Measurements from ENCODE around the gene RASSF1. TPM values are rescaled to one million over a fixed set of nuclear protein-coding genes. Genes with fewer than 3 reads are reported as not detected.

Gene RASSF1
- total and polyA plus RNA-seq, 2 donors (not counting 3 experiments of a cell fraction or from before 2014, with no cell fraction given) = 31.9 to 59.7 TPM

DNA sequence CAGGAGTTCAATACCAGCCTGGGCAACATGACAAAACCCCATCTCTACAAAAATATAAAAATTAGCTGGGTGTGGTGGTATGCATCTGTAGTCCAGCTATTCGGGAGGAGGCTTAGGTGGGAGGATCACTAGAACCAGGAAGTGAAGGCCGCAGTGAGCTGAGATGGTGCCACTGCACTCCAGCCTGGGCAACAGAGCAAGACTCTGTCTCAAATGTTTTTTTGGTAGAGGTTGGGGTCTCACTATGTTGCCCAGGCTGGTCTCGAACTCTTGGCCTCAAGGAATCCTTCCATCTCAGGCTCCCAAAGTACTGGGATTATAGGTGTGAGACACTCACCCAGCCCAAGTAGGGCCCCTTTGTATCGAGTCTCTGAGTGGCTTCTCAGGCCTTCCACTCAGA, 46.5 kb downstream of the RASSF1 start:
- DNase-seq (ENCODE audit: low read depth, low spot score) (no peak), FAIRE-seq (no peak)
- H3K36me3 ChIP-seq (ENCODE audit: control insufficient read depth in 2 of 2, extremely low read depth in 1 of 2, insufficient read depth in 2 of 2, low read length in 2 of 2) = peaks cover 0 to 11% of the 10 kb centered on the region in 2 experiments
- intact Hi-C loops (cut with micrococcal nuclease) = no loop called here
- CTCF ChIA-PET = no interaction called here
- dilution Hi-C loops (cut with MboI; ENCODE audit: extremely low pct_ligation_motif_present, low sequenced_read_pairs) = no loop called here
- H3K4me1 ChIP-seq (ENCODE audit: control insufficient read depth, extremely low read depth, insufficient read depth, low read length) = peaks cover 21% of the 10 kb centered on the region
- POLR2A ChIA-PET = no interaction called here
- H3K27ac ChIP-seq (ENCODE audit: insufficient read depth, low read depth, low read length) = no peak overlapping the region
- no peak overlapping the region for H3K4me3 ChIP-seq (replicated peaks in 1 of 3; ENCODE audit: insufficient read depth in 1 of 3, low read depth in 1 of 3, low read length in 3 of 3)
- H4K20me1 ChIP-seq (replicated peaks; ENCODE audit: control insufficient read depth, extremely low read depth, insufficient read depth, low read length) = no peaks in the 10 kb centered on the region
- TF ChIP-seq JUN (IDR thresholded peaks at IDR 0.05; ENCODE audit: borderline replicate concordance, insufficient read depth, insufficient read length, low read depth) = no peak
- no peak for TF ChIP-seq EZH2 (IDR thresholded peaks at IDR 0.05; ENCODE audit: borderline replicate concordance, low read depth, low read length, severe bottlenecking)
- no peak for TF ChIP-seq POLR2A (IDR thresholded peaks at IDR 0.05; ENCODE audit: low read depth, low read length)
- TF ChIP-seq, protein P1, sequence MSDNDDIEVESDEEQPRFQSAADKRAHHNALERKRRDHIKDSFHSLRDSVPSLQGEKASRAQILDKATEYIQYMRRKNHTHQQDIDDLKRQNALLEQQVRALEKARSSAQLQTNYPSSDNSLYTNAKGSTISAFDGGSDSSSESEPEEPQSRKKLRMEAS (IDR thresholded peaks at IDR 0.05; ENCODE audit: insufficient read depth, insufficient read length) = no peak
- TF ChIP-seq MYC (IDR thresholded peaks at IDR 0.05; ENCODE audit: low read depth, low read length) = no peak
- TF ChIP-seq, protein P2, sequence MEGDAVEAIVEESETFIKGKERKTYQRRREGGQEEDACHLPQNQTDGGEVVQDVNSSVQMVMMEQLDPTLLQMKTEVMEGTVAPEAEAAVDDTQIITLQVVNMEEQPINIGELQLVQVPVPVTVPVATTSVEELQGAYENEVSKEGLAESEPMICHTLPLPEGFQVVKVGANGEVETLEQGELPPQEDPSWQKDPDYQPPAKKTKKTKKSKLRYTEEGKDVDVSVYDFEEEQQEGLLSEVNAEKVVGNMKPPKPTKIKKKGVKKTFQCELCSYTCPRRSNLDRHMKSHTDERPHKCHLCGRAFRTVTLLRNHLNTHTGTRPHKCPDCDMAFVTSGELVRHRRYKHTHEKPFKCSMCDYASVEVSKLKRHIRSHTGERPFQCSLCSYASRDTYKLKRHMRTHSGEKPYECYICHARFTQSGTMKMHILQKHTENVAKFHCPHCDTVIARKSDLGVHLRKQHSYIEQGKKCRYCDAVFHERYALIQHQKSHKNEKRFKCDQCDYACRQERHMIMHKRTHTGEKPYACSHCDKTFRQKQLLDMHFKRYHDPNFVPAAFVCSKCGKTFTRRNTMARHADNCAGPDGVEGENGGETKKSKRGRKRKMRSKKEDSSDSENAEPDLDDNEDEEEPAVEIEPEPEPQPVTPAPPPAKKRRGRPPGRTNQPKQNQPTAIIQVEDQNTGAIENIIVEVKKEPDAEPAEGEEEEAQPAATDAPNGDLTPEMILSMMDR (IDR thresholded peaks at IDR 0.05; ENCODE audit: extremely low read depth in 1 of 2, insufficient read depth in 1 of 2, low read depth in 1 of 2, low read length in 2 of 2) = no peak
- no peak for TF ChIP-seq POLR2AphosphoS5 (IDR thresholded peaks at IDR 0.05; ENCODE audit: insufficient read depth, low read depth, low read length)
- TF ChIP-seq FOS (IDR thresholded peaks at IDR 0.05; ENCODE audit: borderline replicate concordance, insufficient read depth, low read length) = no peak
- TF ChIP-seq GATA2 (IDR thresholded peaks at IDR 0.05; ENCODE audit: insufficient read depth, insufficient read length, low read depth, low read length) = no peak
- no peaks in the 10 kb centered on the region for H3K27me3 ChIP-seq (ENCODE audit: control insufficient read depth in 2 of 2, insufficient read depth in 2 of 2, low read length in 2 of 2)
- H3K9ac ChIP-seq (replicated peaks; ENCODE audit: extremely low read depth, insufficient read depth, low read length) = no peak overlapping the region
- H3K9me1 ChIP-seq (replicated peaks; ENCODE audit: control insufficient read depth, extremely low read depth, insufficient read depth, low read length) = no peaks in the 10 kb centered on the region
- H3K79me2 ChIP-seq (ENCODE audit: control insufficient read depth, insufficient read depth, low read length) = peaks cover 27% of the 10 kb centered on the region
- no TSS peak for BruUV-seq (replicated peaks)
- no peak overlapping the region for H2AFZ ChIP-seq (ENCODE audit: low read depth, low read length)
- no peak overlapping the region for H3K4me2 ChIP-seq (ENCODE audit: insufficient read depth, low read length)
- H3K9me3 ChIP-seq (replicated peaks; ENCODE audit: control insufficient read depth, insufficient read depth, low read length) = no peaks in the 10 kb centered on the region

All from endothelial cell of umbilical vein (primary cell).